ENCODE results near the gene EPB41L3. TPM values are rescaled to one million over a fixed set of nuclear protein-coding genes. Genes with fewer than 3 reads are reported as not detected.
"Not testable (repeated sequence)": the region's sequence is repeated elsewhere in the genome, so short reads cannot be mapped to it uniquely, and the experiment has no call there.

EPB41L3 gene
- total RNA-seq, 1 experiment from 2014 or later = 50.2 TPM

- Histone ChIP-seq H3K36me3 (replicated peaks; ENCODE audit: control insufficient read depth, insufficient read depth, low read length) (no peaks in the 10 kb centered on the region), H3K27me3 (ENCODE audit: control insufficient read depth, insufficient read depth, low read length) (no peaks in the 10 kb centered on the region), H3K4me3 (ENCODE audit: insufficient read depth, low read depth, low read length) (no peak overlapping the region)
- DNase-seq = no peak
Observed at GRCh38 chr18:5518899-5519371, 24.9 kb downstream of the EPB41L3 start.

GRCh38 chr18:5518179-5518770 is 25.5 kb downstream of the EPB41L3 start:
- DNase-seq = no peak
- Histone ChIP-seq H3K36me3 (replicated peaks; ENCODE audit: control insufficient read depth, insufficient read depth, low read length) (no peaks in the 10 kb centered on the region), H3K4me3 (ENCODE audit: insufficient read depth, low read depth, low read length) (no peak overlapping the region), H3K27me3 (ENCODE audit: control insufficient read depth, insufficient read depth, low read length) (no peaks in the 10 kb centered on the region)

- no peak for DNase-seq
- H3K27me3 ChIP-seq (ENCODE audit: control insufficient read depth, insufficient read depth, low read length) = no peaks in the 10 kb centered on the region
- no peaks in the 10 kb centered on the region for H3K36me3 ChIP-seq (replicated peaks; ENCODE audit: control insufficient read depth, insufficient read depth, low read length)
- H3K4me3 ChIP-seq (ENCODE audit: insufficient read depth, low read depth, low read length) = no peak overlapping the region
Observed at GRCh38 chr18:5516841-5517240, 27.0 kb downstream of the EPB41L3 start.

GRCh38 chr18:5515011-5515784 is 28.6 kb downstream of the EPB41L3 start:
- Histone ChIP-seq H3K4me3 (ENCODE audit: insufficient read depth, low read depth, low read length) (no peak overlapping the region), H3K27me3 (ENCODE audit: control insufficient read depth, insufficient read depth, low read length) (no peaks in the 10 kb centered on the region), H3K36me3 (replicated peaks; ENCODE audit: control insufficient read depth, insufficient read depth, low read length) (no peaks in the 10 kb centered on the region)
- no peak for DNase-seq

GRCh38 chr18:5513947-5514346 is 29.9 kb downstream of the EPB41L3 start:
- DNase-seq = no peak
- Histone ChIP-seq H3K4me3 (ENCODE audit: insufficient read depth, low read depth, low read length) (no peak overlapping the region), H3K36me3 (replicated peaks; ENCODE audit: control insufficient read depth, insufficient read depth, low read length) (no peaks in the 10 kb centered on the region), H3K27me3 (ENCODE audit: control insufficient read depth, insufficient read depth, low read length) (no peaks in the 10 kb centered on the region)

- Histone ChIP-seq H3K27me3 (ENCODE audit: control insufficient read depth, insufficient read depth, low read length) (no peaks in the 10 kb centered on the region), H3K4me3 (ENCODE audit: insufficient read depth, low read depth, low read length) (no peak overlapping the region), H3K36me3 (replicated peaks; ENCODE audit: control insufficient read depth, insufficient read depth, low read length) (no peaks in the 10 kb centered on the region)
- DNase-seq = no peak
Observed at GRCh38 chr18:5512176-5512575, 31.6 kb downstream of the EPB41L3 start.

GRCh38 chr18:5511541-5511940 is 32.3 kb downstream of the EPB41L3 start:
- DNase-seq; H3K4me3 ChIP-seq (ENCODE audit: insufficient read depth, low read depth, low read length); H3K36me3 ChIP-seq (replicated peaks; ENCODE audit: control insufficient read depth, insufficient read depth, low read length); H3K27me3 ChIP-seq (ENCODE audit: control insufficient read depth, insufficient read depth, low read length): not testable (repeated sequence)

GRCh38 chr18:5510135-5510846 is 33.5 kb downstream of the EPB41L3 start:
- Histone ChIP-seq H3K27me3 (ENCODE audit: control insufficient read depth, insufficient read depth, low read length) (no peaks in the 10 kb centered on the region), H3K4me3 (ENCODE audit: insufficient read depth, low read depth, low read length) (no peak overlapping the region), H3K36me3 (replicated peaks; ENCODE audit: control insufficient read depth, insufficient read depth, low read length) (no peaks in the 10 kb centered on the region)
- no peak for DNase-seq

- Histone ChIP-seq H3K36me3 (replicated peaks; ENCODE audit: control insufficient read depth, insufficient read depth, low read length) (no peaks in the 10 kb centered on the region), H3K4me3 (ENCODE audit: insufficient read depth, low read depth, low read length) (no peak overlapping the region), H3K27me3 (ENCODE audit: control insufficient read depth, insufficient read depth, low read length) (no peaks in the 10 kb centered on the region)
- no peak for DNase-seq
Observed at GRCh38 chr18:5508821-5509220, 35.0 kb downstream of the EPB41L3 start.

GRCh38 chr18:5507756-5508155 is 36.0 kb downstream of the EPB41L3 start:
- Histone ChIP-seq H3K36me3 (replicated peaks; ENCODE audit: control insufficient read depth, insufficient read depth, low read length) (no peaks in the 10 kb centered on the region), H3K27me3 (ENCODE audit: control insufficient read depth, insufficient read depth, low read length) (no peaks in the 10 kb centered on the region), H3K4me3 (ENCODE audit: insufficient read depth, low read depth, low read length) (no peak overlapping the region)
- no peak for DNase-seq

GRCh38 chr18:5506174-5506573 is 37.6 kb downstream of the EPB41L3 start:
- H3K27me3 ChIP-seq (ENCODE audit: control insufficient read depth, insufficient read depth, low read length) = no peaks in the 10 kb centered on the region

GRCh38 chr18:5503740-5504139 is 40.1 kb downstream of the EPB41L3 start:
- H3K27me3 ChIP-seq (ENCODE audit: control insufficient read depth, insufficient read depth, low read length) = no peaks in the 10 kb centered on the region
- DNase-seq = no peak
- no peak overlapping the region for H3K4me3 ChIP-seq (ENCODE audit: insufficient read depth, low read depth, low read length)
- H3K36me3 ChIP-seq (replicated peaks; ENCODE audit: control insufficient read depth, insufficient read depth, low read length) = no peaks in the 10 kb centered on the region

More at GRCh38 chr18:5506174-5506573, 37.6 kb downstream of the EPB41L3 start:
- Histone ChIP-seq H3K4me3 (ENCODE audit: insufficient read depth, low read depth, low read length) (no peak overlapping the region), H3K36me3 (replicated peaks; ENCODE audit: control insufficient read depth, insufficient read depth, low read length) (no peaks in the 10 kb centered on the region)
- no peak for DNase-seq

- Histone ChIP-seq H3K36me3 (replicated peaks; ENCODE audit: control insufficient read depth, insufficient read depth, low read length) (no peaks in the 10 kb centered on the region), H3K27me3 (ENCODE audit: control insufficient read depth, insufficient read depth, low read length) (no peaks in the 10 kb centered on the region), H3K4me3 (ENCODE audit: insufficient read depth, low read depth, low read length) (no peak overlapping the region)
- DNase-seq = no peak
Observed at GRCh38 chr18:5500158-5500939, 43.4 kb downstream of the EPB41L3 start.

GRCh38 chr18:5498452-5498851 is 45.3 kb downstream of the EPB41L3 start:
- Histone ChIP-seq H3K4me3 (ENCODE audit: insufficient read depth, low read depth, low read length) (no peak overlapping the region), H3K27me3 (ENCODE audit: control insufficient read depth, insufficient read depth, low read length) (no peaks in the 10 kb centered on the region), H3K36me3 (replicated peaks; ENCODE audit: control insufficient read depth, insufficient read depth, low read length) (no peaks in the 10 kb centered on the region)
- DNase-seq = no peak

Data from H7 (cell line).